GM19455 (cell line): ENCODE results near the gene KMT2E.

Source experiments
- ATAC-seq: cut with Tn5 transposase; IDR thresholded peaks from one replicate; pipeline ENCODE4 v1.9.1; 2021; ENCODE audit not compliant: unreplicated experiment

KMT2E gene

DNA sequence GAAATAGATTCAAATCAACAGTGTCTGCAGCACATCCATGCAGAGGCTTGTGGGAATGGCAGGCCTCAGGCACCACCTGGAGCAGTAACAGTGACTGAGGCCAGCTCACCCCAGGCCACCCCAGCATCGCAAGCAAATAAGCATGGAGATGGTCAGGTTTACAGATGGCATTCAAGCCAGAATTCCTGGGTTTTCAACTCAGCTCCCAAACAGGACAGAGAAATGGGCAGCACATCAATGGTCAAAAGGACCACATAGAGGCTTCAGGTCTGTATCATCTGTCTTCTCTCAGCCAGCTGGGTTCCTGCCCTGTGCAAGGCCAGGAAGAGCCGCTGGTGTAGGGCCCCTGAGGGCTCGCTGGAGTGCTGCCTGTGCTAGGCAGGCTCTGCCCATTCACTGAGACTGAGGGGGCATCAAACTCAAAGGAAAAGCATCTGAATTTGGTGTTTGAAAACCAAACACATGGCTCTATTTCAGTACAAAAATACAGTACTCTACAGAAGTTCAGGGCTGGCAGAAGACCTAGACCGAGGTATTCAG, 112.5 kb downstream of the KMT2E start:
- no peak for ATAC-seq

DNA sequence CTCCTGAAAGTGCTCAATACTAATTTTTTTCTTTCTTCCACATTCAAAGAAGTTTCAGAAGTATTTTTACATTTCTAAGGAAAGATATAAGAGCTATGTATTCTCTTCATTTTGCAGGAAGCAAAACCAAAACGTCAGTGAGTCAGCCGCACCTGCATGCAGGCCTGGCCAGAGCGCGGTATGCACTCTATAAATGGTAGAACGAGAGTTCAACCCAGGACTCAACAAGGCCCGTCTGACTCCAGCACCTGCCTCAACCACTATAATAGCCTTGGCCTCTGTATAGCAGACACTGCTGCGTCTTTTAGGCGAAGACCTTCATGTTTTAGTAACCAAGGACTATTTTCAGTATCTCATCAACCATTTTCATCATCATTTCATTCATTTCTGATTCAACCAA, 113.2 kb downstream of the KMT2E start:
- no peak for ATAC-seq

DNA sequence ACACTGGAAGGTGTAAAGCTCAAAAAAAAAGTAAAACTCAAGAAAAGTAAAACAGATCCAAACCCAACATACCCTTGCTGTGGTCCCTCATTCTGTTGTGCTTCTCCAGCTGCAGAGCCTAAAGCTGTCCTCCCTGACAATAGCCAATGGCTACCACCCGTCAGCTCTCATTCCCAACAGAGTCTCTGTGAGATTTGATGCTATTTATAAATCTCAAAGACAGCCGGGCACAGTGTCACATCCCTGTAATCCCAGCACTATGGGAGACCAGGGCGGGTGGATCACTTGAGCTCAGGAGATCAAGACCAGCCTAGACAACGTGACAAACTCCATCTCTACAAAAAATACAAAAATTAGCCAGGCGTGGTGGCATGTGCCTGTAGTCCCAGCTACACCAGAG, 116.0 kb downstream of the KMT2E start:
- ATAC-seq: no peak

DNA sequence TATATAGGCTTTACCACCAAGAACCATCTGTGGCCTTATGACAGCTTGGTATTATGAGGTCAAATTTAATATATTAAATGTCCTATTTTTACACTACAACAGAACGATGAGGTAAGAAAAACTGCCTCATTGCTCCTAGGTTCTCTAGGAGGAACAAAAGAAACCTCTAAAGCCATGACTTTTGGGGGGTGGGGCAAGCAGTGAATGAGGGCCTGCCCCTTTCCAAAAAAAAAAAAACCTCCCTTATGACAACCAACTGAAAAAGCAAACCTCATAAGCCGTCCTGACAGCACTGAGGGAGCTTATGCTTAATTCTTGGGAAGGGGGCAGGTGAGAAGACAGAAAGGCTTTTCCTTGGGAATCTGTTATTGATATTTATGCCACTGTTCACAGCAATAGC, 116.6 kb downstream of the KMT2E start:
- no peak for ATAC-seq

DNA sequence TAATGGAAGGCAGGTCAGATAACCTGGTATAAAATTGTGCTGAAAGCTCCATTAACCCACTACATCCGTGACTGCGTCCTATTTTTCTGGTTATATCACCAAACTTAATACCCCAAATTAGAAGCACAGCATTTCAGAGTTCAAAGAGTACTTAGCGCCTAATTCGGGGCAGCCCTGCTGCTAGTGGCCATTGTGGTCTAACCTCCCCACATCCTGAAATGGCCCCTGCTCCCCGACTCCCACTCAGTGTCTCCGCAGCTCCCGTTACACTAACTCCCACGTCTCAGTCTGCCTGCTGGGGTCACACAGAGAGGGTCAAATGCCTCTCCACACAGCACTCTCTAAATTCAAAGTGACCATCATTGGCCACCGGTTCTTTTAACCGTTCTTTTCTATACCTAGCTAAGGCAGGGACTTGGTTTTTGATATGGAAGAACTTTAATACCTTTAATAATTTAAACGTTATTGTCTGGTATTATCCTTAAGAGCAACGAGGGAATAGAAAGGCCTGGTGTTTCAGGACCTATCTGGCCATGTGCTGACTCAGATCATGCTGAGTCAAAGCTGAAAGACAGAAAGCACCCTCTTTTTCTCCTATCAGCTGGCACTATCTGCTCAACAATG, 117.1 kb downstream of the KMT2E start:
- peak; percentile 79 for ATAC-seq

DNA sequence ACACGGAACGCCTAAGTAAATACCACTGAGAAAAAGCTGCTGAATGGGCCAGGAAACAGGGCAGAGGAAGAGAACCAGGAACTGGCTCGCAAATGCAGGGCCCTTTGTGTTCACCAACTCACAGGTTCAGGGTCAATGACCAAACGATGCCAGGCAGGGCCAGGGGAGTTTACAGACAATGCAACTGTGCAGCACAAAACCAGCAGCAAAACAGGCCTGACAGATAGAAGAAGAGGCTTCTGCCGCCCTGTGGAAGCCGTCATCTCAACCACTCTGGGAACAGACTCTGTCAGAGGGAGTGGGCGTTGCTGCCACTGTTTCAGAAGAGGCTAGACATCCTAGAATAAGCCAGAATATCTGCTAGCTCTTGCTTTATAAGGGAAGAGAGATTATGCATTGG, 117.9 kb downstream of the KMT2E start:
- ATAC-seq: no peak

DNA sequence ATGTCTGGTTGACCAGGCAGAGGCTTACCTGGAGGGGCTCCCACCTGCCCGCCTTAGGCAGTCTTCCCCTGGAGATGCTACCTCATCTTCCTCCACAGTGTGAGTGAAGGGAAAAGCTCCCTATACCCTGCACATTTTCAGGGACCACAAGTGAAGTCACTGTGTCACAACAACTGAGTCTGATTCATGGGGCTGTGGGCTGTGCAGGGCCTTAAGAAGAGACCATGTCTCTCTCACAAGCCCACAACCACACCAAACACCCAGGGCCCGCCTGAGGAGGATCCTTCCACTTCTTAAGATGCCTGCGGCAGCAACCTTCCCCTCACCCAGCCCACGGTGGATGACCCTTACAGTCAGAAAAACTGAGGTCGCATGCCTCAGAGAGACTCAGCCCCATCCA, 118.3 kb downstream of the KMT2E start:
- ATAC-seq: no peak

DNA sequence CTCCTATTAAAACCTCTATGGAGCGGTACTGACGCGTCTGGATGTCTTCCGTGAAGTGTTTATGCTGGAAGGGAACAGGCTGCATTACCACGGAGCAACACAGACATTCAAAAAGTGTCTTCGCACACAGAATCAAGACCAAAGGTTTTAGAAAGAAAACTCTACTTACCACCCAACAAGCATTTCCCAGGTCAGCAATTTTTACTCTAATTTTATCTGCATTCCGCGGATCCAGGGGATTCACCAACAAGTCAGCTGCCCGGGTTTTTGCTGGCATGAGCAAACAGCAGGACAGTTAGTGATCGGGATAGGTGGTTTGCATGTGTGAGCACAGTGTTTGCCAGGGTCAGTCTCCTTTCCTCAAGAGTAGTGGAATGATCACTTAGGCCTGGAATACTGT, 118.8 kb downstream of the KMT2E start:
- ATAC-seq: no peak

DNA sequence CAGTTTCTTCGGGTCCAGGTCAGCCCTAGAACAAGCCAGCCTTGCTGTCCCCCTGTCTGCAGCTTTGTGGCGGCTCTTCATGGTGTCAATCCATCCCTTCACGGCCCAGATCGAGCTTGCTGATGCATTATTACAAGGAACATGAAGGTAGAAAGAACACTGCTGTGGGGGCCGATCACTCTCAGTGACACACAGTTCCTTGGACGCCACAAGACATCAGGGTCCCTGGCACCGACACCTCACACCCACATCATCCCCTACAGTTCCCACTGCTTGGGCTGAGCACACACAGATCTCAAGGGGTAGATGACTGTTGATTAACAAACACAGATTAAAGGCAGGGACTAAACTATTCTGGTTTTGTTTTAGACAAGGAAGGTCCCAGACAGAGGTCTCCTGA, 119.4 kb downstream of the KMT2E start:
- no peak for ATAC-seq

DNA sequence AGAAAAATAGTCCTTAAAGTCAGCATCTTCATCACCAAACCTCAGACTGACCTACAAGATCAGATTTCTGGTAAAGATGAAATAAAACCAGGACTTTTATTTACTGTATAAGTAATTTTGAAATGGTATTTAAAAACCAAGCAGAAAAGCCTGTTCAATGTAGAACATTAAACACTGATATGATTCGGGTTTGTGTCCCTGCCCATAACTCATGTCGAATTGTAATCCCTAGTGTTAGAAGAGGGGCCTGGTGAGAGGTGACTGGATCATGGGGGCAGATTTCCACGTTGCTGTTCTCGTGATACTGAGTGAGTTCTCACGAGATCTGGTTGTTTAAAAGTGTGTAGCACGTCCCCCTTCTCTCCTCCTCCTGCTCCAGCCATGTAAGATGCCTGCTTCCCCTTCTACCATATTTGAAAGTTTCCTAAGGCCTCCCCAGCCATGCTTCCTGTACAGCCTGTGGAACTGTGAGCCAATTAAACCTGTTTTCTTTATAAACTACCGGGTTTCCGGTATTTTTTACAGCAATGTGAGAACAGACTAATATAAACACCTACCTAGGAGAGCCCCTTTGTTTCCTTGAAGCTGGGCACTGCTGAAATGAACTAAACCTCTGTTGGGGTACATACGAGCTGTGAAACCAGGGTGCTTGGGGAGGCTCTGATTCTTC, 120.1 kb downstream of the KMT2E start:
- ATAC-seq: no peak

DNA sequence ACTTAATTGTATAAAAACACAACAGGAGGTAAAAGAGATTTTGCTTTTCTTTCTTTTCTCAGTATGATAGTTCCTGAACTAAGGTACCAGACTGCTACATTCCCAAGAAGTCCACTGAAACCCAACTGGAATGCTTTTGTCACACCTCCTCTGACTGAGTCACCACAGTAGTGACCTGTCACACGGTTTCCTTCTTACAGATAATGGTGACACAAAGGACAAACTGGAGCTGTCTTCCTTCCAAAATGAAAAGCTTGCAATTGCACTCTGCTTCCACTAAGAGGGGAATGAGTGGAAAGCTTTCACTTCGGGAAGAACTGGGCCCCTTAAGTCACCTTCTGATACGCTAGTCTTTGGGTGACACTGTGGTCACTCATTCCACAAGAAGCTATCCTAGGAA, 122.2 kb downstream of the KMT2E start:
- no peak for ATAC-seq

DNA sequence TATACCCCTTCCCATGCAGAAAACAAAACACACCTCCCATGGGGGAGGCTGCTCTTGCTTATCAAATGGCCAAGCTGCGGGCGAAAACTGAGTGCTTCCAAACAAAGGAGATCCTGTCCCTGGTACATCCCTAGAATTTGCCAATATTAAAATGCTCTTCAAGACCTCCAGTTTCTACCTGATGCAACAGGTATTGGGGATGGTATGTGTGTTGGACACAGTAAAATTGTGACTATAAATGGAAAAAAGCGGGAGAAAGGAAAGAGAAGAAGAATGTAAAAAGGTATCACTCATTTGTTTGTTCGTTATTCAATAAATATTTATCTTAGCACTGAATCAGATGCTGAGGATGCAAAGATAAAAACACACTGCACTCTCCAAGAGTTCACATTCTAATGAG, 123.9 kb downstream of the KMT2E start:
- no peak for ATAC-seq

DNA sequence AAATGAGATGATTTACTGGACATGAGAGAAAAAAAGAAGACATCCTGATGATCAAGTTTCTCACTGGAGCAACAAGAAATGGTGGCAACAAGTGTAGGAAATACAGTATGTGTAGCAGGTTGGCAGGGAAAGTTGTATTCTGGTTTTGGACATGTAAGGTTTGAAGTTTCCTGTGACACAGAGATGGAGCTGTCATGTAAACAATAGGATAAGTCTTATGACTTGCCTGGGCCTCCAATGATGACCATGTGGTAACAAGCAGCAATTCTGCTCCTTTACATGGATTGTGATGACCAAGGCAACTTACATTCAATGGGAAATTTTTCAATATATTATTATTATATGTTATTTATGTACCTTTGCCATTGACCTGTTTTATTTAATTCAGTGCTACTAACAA, 125.4 kb downstream of the KMT2E start:
- no peak for ATAC-seq

DNA sequence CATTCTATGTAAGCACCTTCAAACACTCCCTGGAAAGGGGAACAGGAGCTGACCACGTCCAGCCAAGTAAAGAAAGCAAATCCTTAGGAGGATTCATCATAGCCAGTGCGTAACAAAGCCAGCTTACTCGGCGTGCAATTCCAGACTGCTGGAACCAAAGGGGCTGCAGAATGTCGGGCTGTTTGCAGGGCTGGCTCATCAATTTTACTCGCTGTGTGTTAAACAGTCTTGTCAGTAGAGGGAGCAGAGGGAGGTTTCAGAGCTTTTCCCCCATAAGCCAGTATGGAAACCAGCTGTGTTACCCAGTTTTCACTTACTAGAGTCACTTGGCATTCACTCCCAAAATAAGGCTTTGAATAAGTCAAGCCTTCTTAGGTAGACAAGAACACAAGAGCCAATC, 127.1 kb downstream of the KMT2E start:
- ATAC-seq: no peak

DNA sequence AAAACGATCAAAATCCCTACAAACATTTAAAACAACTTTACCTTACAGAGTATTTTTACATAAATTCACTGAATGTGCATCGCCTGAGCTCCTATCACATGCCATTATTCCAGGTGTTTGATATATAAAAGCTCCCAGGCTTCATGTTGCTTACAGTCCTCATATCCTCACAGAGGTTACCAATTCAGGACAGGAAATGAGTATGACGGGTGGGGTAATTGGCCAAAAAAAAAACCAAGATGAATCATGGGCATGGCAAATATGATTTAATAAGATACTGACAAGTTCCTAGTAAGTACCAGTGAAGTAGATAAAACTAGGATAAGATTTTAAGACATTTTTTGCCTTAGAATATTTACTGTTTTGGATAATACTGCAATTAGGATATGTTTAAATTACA, 135.8 kb downstream of the KMT2E start:
- no peak for ATAC-seq

DNA sequence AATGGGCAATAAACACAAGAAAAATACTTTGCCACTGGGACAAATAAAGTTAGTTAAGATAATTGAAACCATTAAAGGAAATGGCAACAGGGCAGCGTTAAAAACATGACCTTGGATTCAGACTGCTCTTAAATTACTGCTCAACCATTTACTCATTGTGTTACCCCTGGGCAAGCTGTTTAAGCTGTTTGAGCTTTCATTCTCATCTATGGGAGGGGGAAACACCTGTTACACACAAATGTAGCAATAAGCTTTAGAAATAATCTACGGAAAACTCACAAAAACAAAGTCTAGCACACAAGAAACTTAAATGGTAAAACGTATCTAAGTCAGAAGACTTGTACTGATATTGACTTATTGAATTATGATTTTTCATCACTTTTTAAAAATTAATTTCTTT, 137.1 kb downstream of the KMT2E start:
- no peak for ATAC-seq

DNA sequence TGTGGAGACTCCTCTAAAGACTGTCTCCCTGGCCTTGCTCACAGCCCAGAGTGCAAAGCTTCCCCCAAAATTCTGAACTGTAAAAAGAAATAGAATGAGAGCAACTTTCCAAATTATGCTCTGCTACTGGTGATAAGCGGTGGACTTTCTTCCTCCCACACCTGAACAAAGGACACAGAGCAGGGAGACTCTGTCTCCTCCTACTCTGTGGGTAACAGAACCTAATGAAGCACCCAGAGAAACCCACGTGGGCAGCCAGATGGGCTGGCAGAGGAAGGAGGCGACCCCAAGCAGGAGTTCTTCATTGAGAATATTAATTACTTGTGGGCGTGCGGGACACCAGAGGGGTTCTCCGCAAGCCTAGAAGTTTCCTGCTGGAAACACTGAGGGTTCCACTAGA, 139.5 kb downstream of the KMT2E start:
- no peak for ATAC-seq

DNA sequence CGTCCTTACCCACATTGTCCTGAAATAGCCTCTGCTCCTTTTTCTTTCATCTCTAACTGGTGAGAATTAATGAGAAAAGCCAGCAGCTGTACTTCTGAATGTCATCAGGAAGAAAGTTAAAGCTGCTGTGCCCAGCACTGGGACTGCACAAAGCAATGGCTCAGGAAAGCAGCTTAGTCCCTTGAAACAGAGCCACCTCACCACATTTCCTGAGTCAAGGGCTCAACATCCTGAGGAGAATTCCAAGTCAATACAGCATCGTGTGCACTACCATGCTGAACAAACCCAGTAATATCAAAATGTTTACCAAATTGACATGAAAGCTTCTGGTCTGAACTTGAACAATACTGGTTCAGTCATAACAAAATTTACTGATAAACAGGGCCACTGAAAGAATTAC, 140.1 kb downstream of the KMT2E start:
- ATAC-seq: no peak

DNA sequence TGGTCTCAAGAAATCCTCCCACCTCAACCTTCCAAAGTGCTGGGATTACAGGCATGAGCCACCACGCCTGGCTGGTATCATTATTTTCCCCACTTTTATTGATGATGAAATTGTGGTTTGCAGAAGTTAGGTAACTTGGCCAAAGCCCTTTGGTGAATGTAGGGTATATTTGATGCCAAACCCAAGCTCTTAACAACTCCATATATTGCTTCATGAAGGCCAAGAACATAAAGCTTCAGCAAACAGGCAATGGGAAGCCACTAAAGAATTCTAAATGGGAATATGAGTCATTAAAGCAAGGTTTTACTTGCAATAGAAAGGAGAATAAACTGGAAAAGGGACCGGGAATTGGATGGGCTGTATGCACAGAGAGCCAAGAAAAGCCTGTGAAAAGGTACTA, 142.7 kb downstream of the KMT2E start:
- no peak for ATAC-seq

DNA sequence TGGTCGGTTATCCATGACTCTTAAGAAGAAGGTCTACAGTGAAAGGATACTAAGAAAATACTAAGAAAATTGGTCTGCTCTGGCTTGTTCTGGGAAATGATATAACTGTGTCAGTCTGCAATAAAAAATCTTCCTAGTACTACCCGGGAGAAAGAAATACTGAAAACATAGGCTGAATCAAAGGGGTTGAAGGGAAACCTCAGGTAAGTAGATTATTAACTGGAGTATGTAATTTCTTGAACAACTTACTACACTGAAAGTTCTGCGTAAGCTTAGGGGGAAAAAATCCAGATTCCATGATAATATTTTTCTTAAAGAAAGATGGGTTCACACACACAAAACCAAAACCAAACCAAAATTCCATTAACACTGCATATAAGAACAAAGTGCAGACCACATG, 143.3 kb downstream of the KMT2E start:
- no peak for ATAC-seq

DNA sequence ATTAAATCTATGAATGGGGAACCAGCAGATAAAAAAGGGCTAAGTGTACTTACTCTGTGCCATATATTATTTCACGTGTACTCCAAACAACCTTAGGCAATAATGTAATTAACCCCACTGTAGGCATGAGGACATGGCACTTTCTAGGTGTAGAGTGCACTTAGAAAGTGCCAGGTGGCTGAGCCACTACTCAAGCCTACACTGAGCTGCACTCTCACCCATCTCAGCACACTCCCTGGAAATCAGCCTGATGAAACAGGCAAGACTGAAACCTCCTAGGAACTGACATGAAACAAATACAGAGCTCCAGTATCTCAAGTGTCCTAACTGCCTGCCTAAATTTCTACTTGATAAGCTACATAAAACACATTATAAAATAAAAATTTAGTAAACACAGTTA, 147.4 kb downstream of the KMT2E start:
- no peak for ATAC-seq
